SK-N-MC (cell line): ENCODE measurements around the gene ANHX.

ENCODE experiments used
- EZH2 ChIP-seq: fragments of 200-600 bp; sonication (generic); IDR thresholded peaks from one replicate; pipeline ENCODE4 v1.6.1; 2017; ENCODE audit warnings: antibody characterized with exemption
- POLR2AphosphoS5 ChIP-seq: IDR thresholded peaks from 2 replicates; pipeline ENCODE4 v1.6.1; 2012; ENCODE audit warnings: mild to moderate bottlenecking, low read depth, low read length, borderline replicate concordance

DNA sequence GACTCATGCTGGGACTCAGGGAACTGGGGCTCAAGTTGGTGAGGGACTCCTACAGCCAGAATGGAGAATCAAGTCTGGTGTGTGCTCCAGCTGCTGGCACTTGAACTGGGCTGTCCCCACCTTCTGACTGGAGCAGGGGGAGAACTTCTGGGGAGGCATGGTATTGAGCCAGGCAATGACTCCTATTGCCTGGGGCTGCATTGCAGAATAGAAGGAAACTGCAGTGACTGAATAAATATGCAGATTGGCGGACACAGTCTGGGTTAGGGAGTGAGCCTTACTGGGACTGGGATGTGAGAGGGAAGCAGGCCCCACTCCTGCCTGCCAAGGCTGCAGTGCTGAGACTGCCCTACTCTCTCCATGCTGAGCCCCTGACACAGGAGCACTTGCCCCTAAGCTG lies 63.2 kb downstream of the ANHX start:
- TF ChIP-seq EZH2 = no peak
- no peak for TF ChIP-seq POLR2AphosphoS5
